WTC11 (cell line): Measurements from ENCODE around the gene PTPRN. TPM values are rescaled to one million over a fixed set of nuclear protein-coding genes. Genes with fewer than 3 reads are reported as not detected.

ENCODE experiments used
- ATAC-seq: fragments of 200-7000 bp; cut with Tn5 transposase; 2 replicates; pipeline ENCODE4 v1.10.0; 2021; ENCODE audit warnings: mild to moderate bottlenecking, moderate library complexity
- CTCF ChIA-PET: fragments of 300-600 bp; sonication (Branson Sonifier 250); formaldehyde crosslinking; loops from one replicate; lab custom pipeline; 2021; ENCODE audit warnings: antibody characterized with exemption; lab: Charles Lee
- POLR2A ChIA-PET: fragments of 350-600 bp; sonication (Branson Sonifier 250); formaldehyde crosslinking; loops from one replicate; lab custom pipeline; 2021; ENCODE audit warnings: antibody characterized with exemption; lab: Charles Lee
- DNase-seq: peaks from one replicate; pipeline ENCODE4 v3.0.0; 2021; ENCODE audit warnings: low spot score
- H3K27ac Mint-ChIP-seq: 2 replicates; pipeline ENCODE4 v1.8.0; 2021; ENCODE audit warnings: mixed read lengths
- H3K27me3 Mint-ChIP-seq: 2 replicates; pipeline ENCODE4 v1.8.0; 2021; ENCODE audit warnings: low read depth, mild to moderate bottlenecking, moderate library complexity, mixed read lengths
- H3K36me3 Mint-ChIP-seq: 2 replicates; pipeline ENCODE4 v1.8.0; 2021; ENCODE audit warnings: mixed read lengths
- H3K4me1 Mint-ChIP-seq: 2 replicates; pipeline ENCODE4 v1.8.0; 2022; ENCODE audit warnings: mixed read lengths
- H3K4me3 Mint-ChIP-seq: 2 replicates; pipeline ENCODE4 v1.8.0; 2021; ENCODE audit warnings: mild to moderate bottlenecking, moderate library complexity, mixed read lengths
- H3K9me3 Mint-ChIP-seq: 2 replicates; pipeline ENCODE4 v1.8.0; 2021; ENCODE audit warnings: mixed read lengths
- AFF4 ChIP-seq: sonication (generic); formaldehyde crosslinking; IDR thresholded peaks from 2 replicates; pipeline ENCODE4 v1.8.1; 2023; ENCODE audit warnings: mild to moderate bottlenecking, missing genetic modification reagents, borderline replicate concordance
- ATF2 ChIP-seq: sonication (generic); formaldehyde crosslinking; IDR thresholded peaks from 2 replicates; pipeline ENCODE4 v1.8.1; 2022; ENCODE audit warnings: low read depth, missing genetic modification reagents, borderline replicate concordance
- CTCF ChIP-seq: fragments of 200-600 bp; IDR thresholded peaks from 2 replicates; pipeline ENCODE4 v1.8.0; 2022; ENCODE audit warnings: antibody characterized with exemption
- EMX1 ChIP-seq: fragments of 250-450 bp; sonication (Bioruptor Pico); IDR thresholded peaks from 2 replicates; pipeline ENCODE4 v1.8.0; 2021; ENCODE audit warnings: mild to moderate bottlenecking
- GABPB1 ChIP-seq: sonication (generic); formaldehyde crosslinking; IDR thresholded peaks from 2 replicates; pipeline ENCODE4 v1.8.1; 2023; ENCODE audit warnings: mild to moderate bottlenecking, missing genetic modification reagents
- MYBL2 ChIP-seq: sonication (generic); formaldehyde crosslinking; IDR thresholded peaks from 2 replicates; pipeline ENCODE4 v1.8.1; 2023; ENCODE audit warnings: mild to moderate bottlenecking, moderate library complexity, missing genetic modification reagents
- NFATC4 ChIP-seq: fragments of 250-450 bp; sonication (Bioruptor Pico); IDR thresholded peaks from 2 replicates; pipeline ENCODE4 v1.9.0; 2021; ENCODE audit warnings: mild to moderate bottlenecking
- NFYB ChIP-seq: sonication (generic); formaldehyde crosslinking; conservative IDR thresholded peaks from 2 replicates; pipeline ENCODE4 v1.8.0; 2022; ENCODE audit warnings: low read depth, missing genetic modification reagents
- NR2C2 ChIP-seq: sonication (generic); formaldehyde crosslinking; IDR thresholded peaks from 2 replicates; pipeline ENCODE4 v1.8.0; 2022; ENCODE audit warnings: mild to moderate bottlenecking, missing genetic modification reagents
- OVOL2 ChIP-seq: fragments of 250-450 bp; sonication (Bioruptor Pico); IDR thresholded peaks from 2 replicates; pipeline ENCODE4 v1.9.0; 2021; ENCODE audit warnings: mild to moderate bottlenecking, borderline replicate concordance
- SMAD4 ChIP-seq: sonication (generic); formaldehyde crosslinking; IDR thresholded peaks from 2 replicates; pipeline ENCODE4 v1.8.0; 2022; ENCODE audit warnings: mild to moderate bottlenecking, missing genetic modification reagents
- SOX15 ChIP-seq: fragments of 250-450 bp; sonication (Bioruptor Pico); IDR thresholded peaks from 2 replicates; pipeline ENCODE4 v1.9.0; 2021; ENCODE audit warnings: mild to moderate bottlenecking
- TEAD1 ChIP-seq: sonication (generic); formaldehyde crosslinking; IDR thresholded peaks from 2 replicates; pipeline ENCODE4 v1.8.0; 2022; ENCODE audit warnings: mild to moderate bottlenecking, missing genetic modification reagents
- ZNF121 ChIP-seq: sonication (generic); formaldehyde crosslinking; IDR thresholded peaks from 2 replicates; pipeline ENCODE4 v1.8.0; 2023; ENCODE audit warnings: missing genetic modification reagents
- ZNF138 ChIP-seq: sonication (generic); formaldehyde crosslinking; conservative IDR thresholded peaks from 2 replicates; pipeline ENCODE4 v1.8.1; 2022; ENCODE audit warnings: mild to moderate bottlenecking, moderate library complexity, missing genetic modification reagents
- ZNF219 ChIP-seq: sonication (generic); formaldehyde crosslinking; IDR thresholded peaks from 2 replicates; pipeline ENCODE4 v1.8.0; 2023; ENCODE audit warnings: missing genetic modification reagents, mild to moderate bottlenecking, borderline replicate concordance
- ZNF263 ChIP-seq: sonication (generic); formaldehyde crosslinking; IDR thresholded peaks from 2 replicates; pipeline ENCODE4 v1.8.1; 2022; ENCODE audit warnings: low read depth, mild to moderate bottlenecking, moderate library complexity, missing genetic modification reagents
- ZNF281 ChIP-seq: sonication (generic); formaldehyde crosslinking; IDR thresholded peaks from 2 replicates; pipeline ENCODE4 v1.8.0; 2023; ENCODE audit warnings: mild to moderate bottlenecking, missing genetic modification reagents
- ZNF671 ChIP-seq: fragments of 250-450 bp; sonication (Bioruptor Pico); IDR thresholded peaks from 2 replicates; pipeline ENCODE4 v1.8.0; 2021; ENCODE audit warnings: mild to moderate bottlenecking
- total RNA-seq: library from RNA; stranded (reverse); gene quantifications from 3 replicates; pipeline ENCODE4 v1.2.3, GENCODE V29; 2021

PTPRN gene
- total RNA-seq, 1 experiment from 2014 or later = 3.8 TPM

- ATAC-seq = no peak
- Mint-ChIP-seq H3K4me1 (peaks cover 2% of the 10 kb centered on the region; the same call in 1 of the 2 replicates), H3K36me3 (no peaks in the 10 kb centered on the region), H3K27me3 (peaks cover 68% of the 10 kb centered on the region), H3K9me3 (no peaks in the 10 kb centered on the region), H3K4me3 (no peak overlapping the region), H3K27ac (no peak overlapping the region)
- TF ChIP-seq ZNF138 (CRISPR knock-in tag) (no peak), TEAD1 (CRISPR knock-in tag) (no peak), ATF2 (CRISPR knock-in tag) (no peak), ZNF671 (CRISPR knock-in tag) (no peak), ZNF281 (CRISPR knock-in tag) (no peak), ZNF219 (CRISPR knock-in tag) (no peak), ZNF121 (CRISPR knock-in tag) (no peak), EMX1 (CRISPR knock-in tag) (no peak), SMAD4 (CRISPR knock-in tag) (no peak), GABPB1 (CRISPR knock-in tag) (no peak), OVOL2 (no peak), ZNF263 (CRISPR knock-in tag) (no peak), NFATC4 (CRISPR knock-in tag) (no peak), CTCF (no peak), NR2C2 (CRISPR knock-in tag) (no peak), MYBL2 (CRISPR knock-in tag) (no peak), AFF4 (CRISPR knock-in tag) (no peak), SOX15 (CRISPR knock-in tag) (no peak), NFYB (CRISPR knock-in tag) (no peak)
- CTCF ChIA-PET = interaction anchor here (0.6 to 1.7 kb wide), 3 partner anchors 11 to 60 kb away, joined by 3 to 10 read pairs (median 6); partner anchors contain the start of gene DNPEP
- no peak for DNase-seq
- POLR2A ChIA-PET = no interaction called here
These were observed 45.4 kb upstream of the PTPRN start for GRCh38 chr2:219354582-219354981.
